ENCODE measurements around the gene SETD5.

SETD5 gene

GRCh38 chr3:9397332-9397905, at the start of gene SETD5:
SETD5 (plus strand) TSS chr3:9397615; CDS start chr3:9428939, 31,324 bp downstream.
- peak; percentile 94 for DNase-seq (ENCODE audit: low spot score)

GRCh38 chr3:9347887-9348286, 49.5 kb upstream of the SETD5 start:
- no peak for DNase-seq (ENCODE audit: low spot score)

GRCh38 chr3:9349321-9350117, 47.9 kb upstream of the SETD5 start:
- no peak for DNase-seq (ENCODE audit: low spot score)

GRCh38 chr3:9351709-9352126, 45.7 kb upstream of the SETD5 start:
- no peak for DNase-seq (ENCODE audit: low spot score)

- peak; percentile 82 for DNase-seq (ENCODE audit: low spot score)
Measured at GRCh38 chr3:9352917-9353752, 44.3 kb upstream of the SETD5 start.

- DNase-seq (ENCODE audit: low spot score): no peak
Measured at GRCh38 chr3:9361691-9362388, 35.6 kb upstream of the SETD5 start.

GRCh38 chr3:9362731-9363530, 34.5 kb upstream of the SETD5 start, which contains the start of gene THUMPD3:
THUMPD3 (plus strand) TSS chr3:9363054; CDS start chr3:9365069, 2,015 bp downstream.
- DNase-seq (ENCODE audit: low spot score): peak; percentile 92

GRCh38 chr3:9369508-9369907, 27.9 kb upstream of the SETD5 start:
- no peak for DNase-seq (ENCODE audit: low spot score)

GRCh38 chr3:9373465-9373864, 23.9 kb upstream of the SETD5 start:
- no peak for DNase-seq (ENCODE audit: low spot score)

- no peak for DNase-seq (ENCODE audit: low spot score)
Measured at GRCh38 chr3:9377981-9378380, 19.4 kb upstream of the SETD5 start.

GRCh38 chr3:9379327-9379726, 18.1 kb upstream of the SETD5 start:
- DNase-seq (ENCODE audit: low spot score): no peak

- DNase-seq (ENCODE audit: low spot score): no peak
Measured at GRCh38 chr3:9380014-9380413, 17.4 kb upstream of the SETD5 start.

- no peak for DNase-seq (ENCODE audit: low spot score)
Measured at GRCh38 chr3:9384141-9384828, 13.1 kb upstream of the SETD5 start.

- DNase-seq (ENCODE audit: low spot score): no peak
Measured at GRCh38 chr3:9385187-9386077, 12.0 kb upstream of the SETD5 start.

GRCh38 chr3:9386078-9386459, 11.3 kb upstream of the SETD5 start:
- no peak for DNase-seq (ENCODE audit: low spot score)

GRCh38 chr3:9386501-9387321, 10.7 kb upstream of the SETD5 start:
- DNase-seq (ENCODE audit: low spot score): no peak

GRCh38 chr3:9387322-9387655, 10.1 kb upstream of the SETD5 start:
- DNase-seq (ENCODE audit: low spot score): no peak

GRCh38 chr3:9388142-9388541, 9.3 kb upstream of the SETD5 start:
- no peak for DNase-seq (ENCODE audit: low spot score)

Measured in pons (tissue), 1 donor.